ENCODE data around the gene PHACTR3.

Gene PHACTR3

DNA sequence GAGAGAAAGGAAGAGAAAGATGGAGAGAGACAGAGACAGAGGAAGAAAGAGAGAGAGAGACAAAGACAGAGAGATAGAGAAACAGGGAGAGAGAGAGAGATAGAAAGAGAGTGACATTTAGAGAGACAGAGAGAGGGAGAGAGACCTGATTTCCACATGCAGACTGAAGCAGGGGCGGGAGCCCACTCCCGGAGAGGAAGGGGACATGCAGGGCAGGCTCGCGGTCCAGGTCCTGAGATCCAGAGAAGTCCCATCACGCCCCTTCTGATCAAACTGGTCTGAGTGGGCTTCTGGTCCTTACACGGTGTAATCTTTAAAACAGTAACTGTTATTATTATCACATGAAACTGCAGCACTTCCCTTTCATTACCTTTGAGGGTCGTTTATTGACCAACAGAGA, 62.2 kb downstream of the PHACTR3 start:
- TF ChIP-seq ZNF274 (IDR thresholded peaks at IDR 0.05; ENCODE audit: low read depth, low read length) = no peak
- H3K4me3 ChIP-seq (ENCODE audit: low read length) = no peak overlapping the region

DNA sequence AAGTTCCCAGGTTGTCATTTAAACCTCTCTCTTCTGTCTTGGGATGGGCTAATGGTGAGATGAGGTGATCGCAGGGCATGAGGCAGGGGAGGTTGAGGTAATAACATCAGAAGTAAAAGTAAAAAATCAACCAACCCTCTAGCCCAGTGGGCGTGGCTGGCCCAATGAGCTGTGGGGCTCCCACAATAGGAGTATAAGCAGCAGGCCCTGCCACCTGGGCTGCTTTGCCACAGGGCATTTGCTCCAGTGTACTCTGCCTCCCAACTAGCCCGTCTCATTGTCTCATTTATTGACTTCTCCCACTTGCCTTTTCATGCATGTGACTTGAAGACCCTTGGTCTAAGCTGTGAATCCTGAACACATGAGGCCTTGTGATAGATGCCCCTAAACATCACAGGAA, 62.8 kb downstream of the PHACTR3 start:
- no peak overlapping the region for H3K4me3 ChIP-seq (ENCODE audit: low read length)
- no peak for TF ChIP-seq ZNF274 (IDR thresholded peaks at IDR 0.05; ENCODE audit: low read depth, low read length)

- TF ChIP-seq ZNF274 (IDR thresholded peaks at IDR 0.05; ENCODE audit: low read depth, low read length) = no peak
- no peak overlapping the region for H3K4me3 ChIP-seq (ENCODE audit: low read length)
These were observed 63.7 kb downstream of the PHACTR3 start for GRCh38 chr20:59667981-59668515.

DNA sequence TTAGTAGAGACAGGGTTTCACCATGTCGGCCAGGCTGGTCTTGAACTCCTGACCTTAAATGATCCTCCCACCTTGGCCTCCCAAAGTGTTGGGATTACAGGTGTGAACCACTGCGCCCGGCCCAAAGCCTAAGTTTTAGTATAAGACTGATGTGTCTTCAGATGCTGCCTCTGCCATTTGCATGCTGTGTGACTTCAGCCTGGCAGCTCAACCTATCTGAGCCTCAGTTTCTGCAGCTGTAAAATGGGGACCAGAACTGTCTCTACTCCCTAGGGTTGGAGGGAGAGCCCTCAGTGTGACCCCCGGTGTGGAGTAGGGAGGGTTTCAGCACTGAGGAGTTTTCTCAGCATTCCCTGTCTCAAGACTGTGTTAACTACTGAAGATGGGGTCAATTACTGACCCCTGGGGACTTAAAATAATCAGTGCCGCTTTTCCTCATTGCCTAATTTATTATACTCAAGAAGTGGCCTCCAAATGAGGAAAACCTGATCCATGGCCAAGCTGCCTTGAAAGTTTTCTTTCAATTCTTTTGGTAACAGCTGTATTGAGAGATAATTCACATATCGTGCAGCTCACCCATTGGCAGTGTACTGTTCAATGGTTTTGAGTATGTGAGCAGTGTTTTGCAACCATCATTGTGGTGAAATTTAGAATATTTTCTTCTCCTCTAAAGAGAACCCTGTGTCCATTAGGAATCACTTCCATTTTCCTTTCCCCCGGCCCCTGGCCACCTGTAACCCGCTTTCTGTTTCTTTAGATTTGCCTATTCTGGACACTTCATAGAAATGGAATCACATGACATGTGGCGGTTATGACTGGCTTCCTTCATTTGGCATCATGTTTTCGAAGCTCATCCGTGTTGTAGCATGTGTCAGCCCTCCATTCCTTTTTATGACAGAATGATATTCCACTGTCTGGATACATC, 64.8 kb downstream of the PHACTR3 start:
- TF ChIP-seq ZNF274 (IDR thresholded peaks at IDR 0.05; ENCODE audit: low read depth, low read length) = no peak
- no peak overlapping the region for H3K4me3 ChIP-seq (ENCODE audit: low read length)

- no peak overlapping the region for H3K4me3 ChIP-seq (ENCODE audit: low read length)
- TF ChIP-seq ZNF274 (IDR thresholded peaks at IDR 0.05; ENCODE audit: low read depth, low read length) = no peak
These were observed 66.6 kb downstream of the PHACTR3 start for GRCh38 chr20:59670786-59671492.

DNA sequence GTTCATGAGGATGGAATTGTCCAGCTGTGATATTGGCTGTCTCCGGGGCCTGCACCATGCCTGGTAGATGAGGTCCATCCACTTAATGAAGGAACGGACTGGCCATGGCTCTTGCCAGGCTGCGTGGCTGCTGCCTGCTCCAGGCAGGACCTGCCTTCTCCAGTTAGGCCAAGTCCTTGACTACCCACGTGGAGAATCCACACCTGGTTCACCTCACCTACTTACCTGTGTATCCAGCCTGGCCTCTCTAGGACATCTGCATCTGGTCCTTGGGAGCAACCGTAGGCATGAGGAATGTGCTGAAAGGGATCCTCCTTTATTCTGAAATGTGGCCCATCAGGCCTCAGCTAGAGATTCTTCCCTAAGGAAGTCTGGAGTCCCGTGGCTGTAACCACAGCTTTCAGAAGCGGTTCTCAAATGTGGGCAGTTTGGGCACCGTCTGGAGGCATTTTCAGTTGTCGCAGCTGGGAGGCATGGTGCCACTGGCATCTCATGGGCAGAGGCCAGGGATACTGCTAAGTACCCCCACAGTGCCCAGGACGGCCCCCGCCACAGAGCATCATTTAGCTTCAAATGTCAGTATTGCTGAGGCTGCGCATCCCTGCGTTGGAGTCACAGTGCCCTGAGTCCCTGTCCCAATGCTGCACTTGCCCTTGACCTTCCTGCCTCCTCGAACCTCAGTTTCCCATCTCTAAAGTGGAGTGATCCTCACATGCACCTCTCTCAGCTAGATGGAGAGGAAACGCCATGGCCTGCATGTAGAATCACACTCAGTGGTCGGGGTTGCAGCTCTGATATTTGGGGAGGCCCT, 67.5 kb downstream of the PHACTR3 start:
- no peak overlapping the region for H3K4me3 ChIP-seq (ENCODE audit: low read length)
- no peak for TF ChIP-seq ZNF274 (IDR thresholded peaks at IDR 0.05; ENCODE audit: low read depth, low read length)

DNA sequence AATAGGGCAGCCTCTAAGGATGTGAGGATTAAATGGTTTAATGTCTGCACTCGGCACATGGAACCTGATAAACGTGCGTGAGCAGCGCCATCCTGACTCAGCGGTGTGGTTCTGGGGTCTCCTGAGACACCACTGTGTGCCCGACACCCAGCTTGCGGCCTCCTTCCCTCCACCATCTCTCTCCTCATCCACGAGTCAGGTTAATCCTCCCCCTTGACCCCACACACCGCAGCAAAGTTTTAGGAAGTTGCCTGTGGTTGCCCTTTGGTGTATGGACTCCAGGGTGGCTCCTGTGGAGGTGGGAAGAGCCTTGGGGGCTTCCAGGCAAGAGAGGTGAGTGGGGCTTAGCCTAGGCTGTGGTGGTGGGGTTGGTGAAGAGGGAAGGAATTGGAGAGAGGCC, 68.2 kb downstream of the PHACTR3 start:
- TF ChIP-seq ZNF274 (IDR thresholded peaks at IDR 0.05; ENCODE audit: low read depth, low read length) = no peak
- H3K4me3 ChIP-seq (ENCODE audit: low read length) = no peak overlapping the region

DNA sequence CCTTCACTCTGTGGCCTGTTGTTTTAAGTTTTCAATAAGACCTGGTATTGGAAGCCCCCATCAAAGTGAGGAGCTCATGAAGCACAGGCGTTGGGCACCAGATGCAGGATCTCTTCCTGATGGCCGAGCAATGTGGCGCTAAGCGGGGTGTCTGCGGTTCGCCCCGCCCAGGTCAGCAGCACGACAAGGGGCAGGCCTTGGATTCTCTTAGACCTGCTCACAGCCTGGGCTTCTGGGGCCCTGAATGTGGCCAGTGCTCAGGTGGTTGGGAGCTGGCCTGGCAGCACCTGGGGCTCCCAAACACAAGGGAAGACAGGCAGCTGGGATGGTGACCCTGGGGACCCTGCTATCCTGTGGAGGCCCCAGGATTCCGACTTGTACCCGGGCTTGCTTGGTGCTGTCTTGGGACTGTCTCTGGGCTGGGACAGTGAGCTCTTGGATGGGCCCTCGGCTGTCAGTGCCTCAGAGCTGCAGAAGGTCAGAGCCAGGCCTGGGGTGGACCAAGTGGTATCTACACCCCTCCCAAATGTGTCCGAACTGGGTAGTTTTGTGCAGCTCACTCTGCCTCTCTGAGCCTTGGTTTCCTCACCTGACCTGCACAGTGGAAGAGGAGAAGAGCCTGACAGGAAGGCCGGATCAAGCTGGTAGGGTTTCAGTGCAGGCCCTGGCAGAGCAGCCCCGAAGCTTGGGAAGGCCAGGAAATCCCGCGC, 69.1 kb downstream of the PHACTR3 start:
- TF ChIP-seq ZNF274 (IDR thresholded peaks at IDR 0.05; ENCODE audit: low read depth, low read length) = no peak
- H3K4me3 ChIP-seq (ENCODE audit: low read length) = no peak overlapping the region

DNA sequence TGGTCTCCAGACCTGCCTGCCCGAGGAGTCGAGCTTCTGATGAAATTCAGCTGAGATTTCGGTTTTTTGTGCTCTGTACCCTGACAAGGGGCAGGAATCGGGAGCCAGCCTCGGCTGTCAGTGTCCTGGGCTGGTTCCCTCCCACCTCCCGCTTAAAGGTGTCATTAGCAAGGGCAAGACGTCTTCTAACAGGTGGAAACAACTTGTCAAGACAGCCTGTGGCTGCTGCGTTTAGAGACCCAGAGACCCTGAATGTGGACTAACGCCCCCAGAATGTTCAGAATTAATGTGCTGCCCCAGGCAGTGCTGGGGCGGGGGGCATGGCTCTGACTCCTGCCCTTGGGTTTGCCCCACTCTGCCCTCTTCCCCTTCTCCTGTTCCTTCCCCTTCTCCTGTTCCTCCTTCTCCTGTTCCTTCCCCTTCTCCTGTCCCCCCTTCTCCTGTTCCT, 69.7 kb downstream of the PHACTR3 start:
- no peak overlapping the region for H3K4me3 ChIP-seq (ENCODE audit: low read length)
- no peak for TF ChIP-seq ZNF274 (IDR thresholded peaks at IDR 0.05; ENCODE audit: low read depth, low read length)

DNA sequence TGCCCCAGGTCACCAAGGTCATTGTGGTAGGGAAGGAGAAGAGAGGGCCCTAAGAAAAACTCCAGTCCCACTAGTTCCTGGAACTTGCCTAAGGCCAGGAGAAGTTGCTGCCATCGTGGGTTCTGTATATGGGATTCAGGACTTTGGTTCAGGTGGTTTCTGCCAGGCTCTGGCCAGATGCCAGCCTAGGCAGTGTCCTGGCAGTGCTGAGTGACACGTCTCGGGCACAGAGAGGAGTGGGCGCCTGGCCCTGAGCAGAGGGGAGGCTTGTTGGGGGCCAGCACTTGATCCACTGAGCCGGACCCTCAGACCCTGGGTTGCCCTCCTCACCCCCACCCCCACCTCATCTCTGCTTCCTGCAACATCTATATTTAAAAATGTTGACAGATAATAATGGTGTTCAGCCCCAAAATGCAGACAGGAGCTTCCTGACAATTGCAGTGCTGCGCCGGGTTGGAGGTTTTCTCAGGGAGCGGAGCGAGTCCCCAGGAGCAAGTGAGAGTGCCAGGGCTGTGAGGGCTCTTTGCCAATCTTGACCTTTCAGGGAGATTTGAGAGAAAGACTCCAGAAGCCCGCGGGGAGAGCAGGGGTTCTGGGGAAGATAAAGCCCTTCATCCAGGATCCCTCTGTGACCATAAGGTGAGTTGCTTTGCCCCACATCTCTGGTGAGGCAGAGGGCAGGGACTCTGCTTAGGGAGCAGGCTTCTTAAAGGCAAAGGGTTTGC, 71.9 kb downstream of the PHACTR3 start:
- TF ChIP-seq ZNF274 (IDR thresholded peaks at IDR 0.05; ENCODE audit: low read depth, low read length) = no peak
- H3K4me3 ChIP-seq (ENCODE audit: low read length) = no peak overlapping the region

DNA sequence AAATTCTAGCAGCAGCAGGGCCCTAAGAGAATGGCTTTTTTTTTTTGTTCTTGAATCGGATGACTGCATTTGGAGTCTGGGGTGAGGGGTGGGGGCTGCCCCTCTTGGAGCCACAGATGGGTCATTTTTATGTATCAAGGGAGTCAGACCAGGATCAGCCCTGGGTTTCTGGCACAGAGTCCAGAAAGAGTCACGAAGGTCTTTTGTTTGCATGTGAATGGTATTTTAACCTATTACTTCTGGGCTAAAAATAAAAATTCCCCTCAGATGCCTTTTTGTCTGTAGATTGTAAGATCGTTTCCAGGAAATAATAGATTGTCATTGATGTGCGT, 72.5 kb downstream of the PHACTR3 start:
- no peak for TF ChIP-seq ZNF274 (IDR thresholded peaks at IDR 0.05; ENCODE audit: low read depth, low read length)
- no peak overlapping the region for H3K4me3 ChIP-seq (ENCODE audit: low read length)

DNA sequence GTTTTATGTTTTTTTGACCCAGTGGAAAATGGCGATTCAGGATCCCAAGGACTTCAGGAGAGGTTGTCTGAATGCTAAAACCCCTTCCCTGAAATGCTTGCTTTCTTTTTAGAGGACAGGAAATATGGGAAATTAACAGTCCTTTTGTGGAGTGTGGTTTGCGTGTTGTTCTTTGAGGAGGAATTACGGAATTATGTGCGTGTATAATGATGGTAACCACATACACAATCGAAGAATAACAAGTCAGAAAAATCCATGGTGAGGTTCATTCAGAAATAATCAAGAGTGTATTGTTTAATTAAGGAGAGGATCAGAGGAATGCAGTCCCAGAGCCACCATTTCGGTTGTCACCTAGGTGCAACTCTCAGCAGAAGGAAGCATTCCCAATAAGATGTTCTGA, 73.2 kb downstream of the PHACTR3 start:
- H3K4me3 ChIP-seq (ENCODE audit: low read length) = no peak overlapping the region
- no peak for TF ChIP-seq ZNF274 (IDR thresholded peaks at IDR 0.05; ENCODE audit: low read depth, low read length)

DNA sequence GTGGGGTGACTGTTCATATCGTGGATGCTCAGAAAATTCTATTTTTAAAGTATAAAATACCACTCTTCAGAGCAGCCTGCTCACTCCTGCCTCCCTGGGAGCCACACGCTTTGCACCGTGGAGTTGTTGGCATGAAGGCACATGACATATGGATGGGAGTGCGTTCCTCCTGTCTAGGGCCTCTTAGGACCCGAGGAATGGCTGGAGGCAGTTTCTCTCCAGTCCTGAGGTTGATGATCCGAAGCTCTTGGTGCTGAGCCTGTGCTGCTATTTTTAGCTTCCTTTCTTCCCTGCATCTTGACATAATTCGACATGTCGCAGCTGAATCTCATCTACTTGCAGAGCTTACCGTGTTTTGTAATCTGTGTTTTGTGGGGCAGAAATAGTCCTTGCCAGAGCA, 73.9 kb downstream of the PHACTR3 start:
- H3K4me3 ChIP-seq (ENCODE audit: low read length) = no peak overlapping the region
- no peak for TF ChIP-seq ZNF274 (IDR thresholded peaks at IDR 0.05; ENCODE audit: low read depth, low read length)

Data from GM08714 (cell line).